ENCODE measurements around the gene SMTN.

- no peak for TF ChIP-seq TAF1 (IDR thresholded peaks at IDR 0.05; ENCODE audit: borderline replicate concordance, low read depth, low read length)
- no peak for TF ChIP-seq POLR2A (IDR thresholded peaks at IDR 0.05; ENCODE audit: low read depth, low read length)
- TF ChIP-seq POLR2AphosphoS5 (IDR thresholded peaks at IDR 0.05; ENCODE audit: low read depth, low read length) = no peak
These were observed 45.2 kb downstream of the SMTN start for GRCh38 chr22:31126128-31126868.
